Keratinocyte (primary cell): ENCODE data around the gene PLD5. TPM values are rescaled to one million over a fixed set of nuclear protein-coding genes. Genes with fewer than 3 reads are reported as not detected.
"Not testable (repeated sequence)": the region's sequence is repeated elsewhere in the genome, so short reads cannot be mapped to it uniquely, and the experiment has no call there.

ENCODE experiments used
- DNase-seq: peaks from one replicate; pipeline ENCODE4 v3.0.0-alpha.2; 2011; ENCODE audit warnings: low read depth, missing footprints, low spot score
- FAIRE-seq: peaks from 2 replicates; lab custom pipeline; 2011; peaks lifted over from hg19 to GRCh38; lab: Jason Lieb, UNC
- H2AFZ ChIP-seq: 2 replicates; pipeline ENCODE4 v1.6.0; 2012; ENCODE audit warnings: low read length, control low read depth, inconsistent platforms; ENCODE audit not compliant: control insufficient read depth
- H3K27ac ChIP-seq: 2 replicates; pipeline ENCODE4 v1.5.1; 2011; ENCODE audit warnings: low read length; ENCODE audit not compliant: control insufficient read depth, insufficient read depth
- H3K27me3 ChIP-seq: 3 replicates; pipeline ENCODE4 v1.6.0; 2011; ENCODE audit warnings: low read length; ENCODE audit not compliant: control insufficient read depth, insufficient read depth; ENCODE audit errors: extremely low read depth
- H3K36me3 ChIP-seq, 2 experiments: 2 replicates in 1 of 2; 3 replicates in 1 of 2; pipeline ENCODE4 v1.5.1; 2011; ENCODE audit warnings: low read length in 2 of 2, mild to moderate bottlenecking in 1 of 2; ENCODE audit not compliant: control insufficient read depth in 2 of 2, insufficient read depth in 2 of 2; ENCODE audit errors: extremely low read depth in 1 of 2
- H3K4me1 ChIP-seq: 3 replicates; pipeline ENCODE4 v1.5.1; 2011; ENCODE audit warnings: low read length; ENCODE audit not compliant: control insufficient read depth, insufficient read depth; ENCODE audit errors: extremely low read depth
- H3K4me2 ChIP-seq: 3 replicates; pipeline ENCODE4 v1.6.0; 2011; ENCODE audit warnings: low read depth, low read length; ENCODE audit not compliant: control insufficient read depth, insufficient read depth; ENCODE audit errors: extremely low read depth
- H3K4me3 ChIP-seq, 3 experiments: fragments of 200-600 bp in 1 of 3; sonication (generic) in 1 of 3; 2 replicates in 2 of 3; 3 replicates in 1 of 3; pipeline ENCODE4 v1.5.1; 2011 to 2016; ENCODE audit warnings: low read length in 3 of 3, mild to moderate bottlenecking in 3 of 3, control low read depth in 2 of 3, inconsistent platforms in 1 of 3, low read depth in 1 of 3, mixed read lengths in 1 of 3, mixed run types in 1 of 3, moderate library complexity in 1 of 3; ENCODE audit not compliant: control insufficient read depth in 2 of 3, insufficient read depth in 2 of 3; ENCODE audit errors: extremely low read depth in 1 of 3
- H3K79me2 ChIP-seq: 2 replicates; pipeline ENCODE4 v1.6.0; 2012; ENCODE audit warnings: low read length; ENCODE audit not compliant: control insufficient read depth, insufficient read depth
- H3K9ac ChIP-seq: 3 replicates; pipeline ENCODE4 v1.6.0; 2011; ENCODE audit warnings: low read length; ENCODE audit not compliant: control insufficient read depth, insufficient read depth; ENCODE audit errors: extremely low read depth
- H3K9me1 ChIP-seq: 3 replicates; pipeline ENCODE4 v1.6.0; 2011; ENCODE audit warnings: low read length; ENCODE audit not compliant: control insufficient read depth, insufficient read depth; ENCODE audit errors: extremely low read depth
- H3K9me3 ChIP-seq: 2 replicates; pipeline ENCODE4 v1.5.1; 2012; ENCODE audit warnings: low read depth, low read length; ENCODE audit not compliant: control insufficient read depth
- H4K20me1 ChIP-seq: 3 replicates; pipeline ENCODE4 v1.6.0; 2011; ENCODE audit warnings: low read length; ENCODE audit not compliant: control insufficient read depth, insufficient read depth; ENCODE audit errors: extremely low read depth
- EZH2 ChIP-seq: IDR thresholded peaks from one replicate; pipeline ENCODE4 v1.6.1; 2012; ENCODE audit warnings: inconsistent platforms, mild to moderate bottlenecking, low read length, moderate library complexity
- dilution Hi-C: fragments of 300-500 bp; cut with MboI; formaldehyde crosslinking; loops from one replicate; pipeline ENCODE4 v1.7.0; 2020; ENCODE audit warnings: low sequenced_read_pairs; ENCODE audit not compliant: extremely low pct_ligation_motif_present
- polyA plus RNA-seq, 5 experiments: library from polyadenylated mRNA; depleted of rRNA in 3 of 5; stranded (reverse) in 3 of 5; stranded (forward) in 1 of 5; unstranded in 1 of 5; fragments of >200 nt; gene quantifications; 1 replicate in 1 of 5; 2 replicates in 3 of 5; 3 replicates in 1 of 5; pipeline versions ENCODE4 v1.2.1 to v1.2.3, GENCODE V29; 2011 to 2012; ENCODE audit warnings: missing spikeins in 2 of 5, low read depth in 1 of 5, low replicate concordance in 1 of 5
- TF ChIP-seq, protein P1 (sequence below), 3 experiments: IDR thresholded peaks in 1 of 3; conservative IDR thresholded peaks in 1 of 3; optimal IDR thresholded peaks in 1 of 3; 2 replicates in 2 of 3; 3 replicates in 1 of 3; pipeline versions ENCODE3 to v1.5.1; 2011; ENCODE audit warnings: low read length in 3 of 3, mild to moderate bottlenecking in 3 of 3, moderate library complexity in 2 of 3, control low read depth in 1 of 3, inconsistent platforms in 1 of 3; ENCODE audit not compliant: insufficient read depth in 2 of 3; ENCODE audit errors: extremely low read depth in 1 of 3

PLD5 gene
- polyA plus RNA-seq, 1 donor (not counting 4 experiments of a cell fraction or from before 2014, with no cell fraction given) = 7.2 TPM

DNA sequence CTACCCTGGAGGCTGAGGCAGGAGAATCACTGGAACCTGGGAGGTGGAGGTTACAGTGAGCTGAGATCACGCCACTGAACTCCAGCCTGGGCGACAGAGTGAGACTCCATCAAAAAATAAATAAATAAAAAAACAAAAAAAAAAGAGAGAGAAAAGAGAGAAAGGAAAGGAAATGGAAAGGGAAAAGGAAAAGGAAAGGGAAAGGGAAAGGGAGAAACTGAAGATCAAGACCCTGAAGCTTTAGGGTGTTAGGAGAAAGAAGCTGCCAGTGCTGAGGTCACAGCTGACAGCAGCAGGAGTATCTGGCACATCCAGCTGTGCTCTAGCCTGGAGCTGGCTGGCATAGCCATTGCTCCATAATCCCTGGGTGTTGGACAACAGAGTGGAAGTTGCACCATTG lies 257.5 kb downstream of the PLD5 start:
- H3K9ac ChIP-seq, H3K4me2 ChIP-seq, H3K9me3 ChIP-seq, H3K79me2 ChIP-seq, H3K36me3 ChIP-seq, H3K9me1 ChIP-seq, dilution Hi-C loops, H4K20me1 ChIP-seq, DNase-seq, H3K27ac ChIP-seq, H2AFZ ChIP-seq, H3K4me1 ChIP-seq, H3K4me3 ChIP-seq, H3K27me3 ChIP-seq, FAIRE-seq: not testable (repeated sequence)

DNA sequence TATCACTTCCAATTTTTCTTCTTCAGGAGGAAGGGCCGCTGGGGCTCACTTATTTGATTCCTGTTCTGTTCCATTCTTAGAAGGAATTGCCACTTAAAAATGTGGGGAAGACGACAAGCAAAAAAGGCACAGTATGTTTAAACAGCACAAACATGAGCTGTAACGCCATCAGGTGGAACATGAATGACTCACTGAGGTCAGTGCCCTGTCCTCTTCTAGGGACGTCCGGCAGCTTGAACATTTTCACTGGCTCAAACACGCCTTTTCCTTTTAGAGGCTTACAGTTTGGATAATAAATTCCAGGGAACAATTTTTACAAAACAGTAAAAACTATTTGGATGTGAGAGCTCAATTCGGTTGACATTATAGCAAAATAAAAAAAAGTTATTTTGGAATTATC lies 260.1 kb downstream of the PLD5 start:
- H3K4me3 ChIP-seq, DNase-seq, H3K9me3 ChIP-seq, H3K4me2 ChIP-seq, dilution Hi-C loops, H3K9me1 ChIP-seq, FAIRE-seq, H3K4me1 ChIP-seq, H3K9ac ChIP-seq, H3K27me3 ChIP-seq, H3K79me2 ChIP-seq, H2AFZ ChIP-seq, H3K27ac ChIP-seq, H3K36me3 ChIP-seq, H4K20me1 ChIP-seq: not testable (repeated sequence)

DNA sequence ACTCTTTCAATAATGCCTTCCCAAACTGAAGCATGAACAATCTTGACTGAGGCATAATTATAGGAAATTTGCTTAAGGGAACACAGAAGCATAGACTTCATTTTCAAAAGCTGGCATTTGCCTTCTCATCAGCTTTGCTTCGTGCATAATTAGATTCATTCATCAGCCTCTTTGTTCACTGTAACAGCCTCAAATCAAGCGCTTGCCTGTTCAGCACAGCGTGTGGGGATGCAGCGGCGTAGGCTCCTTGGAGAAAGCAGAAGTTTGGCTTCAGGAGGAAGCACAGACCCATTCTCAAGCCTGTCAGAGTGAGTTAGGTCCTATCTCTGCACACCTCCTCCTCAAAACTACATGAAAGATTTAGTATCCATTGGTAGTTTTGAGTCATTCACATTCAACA lies 279.2 kb downstream of the PLD5 start:
- Histone ChIP-seq H3K4me3 (no peak overlapping the region), H3K36me3 (peaks cover 0 to 3% of the 10 kb centered on the region in 2 experiments), H3K27me3 (no peaks in the 10 kb centered on the region), H3K9me1 (no peaks in the 10 kb centered on the region), H3K4me1 (no peaks in the 10 kb centered on the region), H3K79me2 (no peaks in the 10 kb centered on the region), H3K27ac (no peak overlapping the region), H4K20me1 (no peaks in the 10 kb centered on the region), H3K4me2 (no peak overlapping the region), H2AFZ (no peak overlapping the region), H3K9me3 (no peaks in the 10 kb centered on the region), H3K9ac (no peak overlapping the region)
- DNase-seq (no peak), FAIRE-seq (no peak)
- dilution Hi-C loops = no loop called here
- no peak for TF ChIP-seq EZH2
- TF ChIP-seq, protein P1, sequence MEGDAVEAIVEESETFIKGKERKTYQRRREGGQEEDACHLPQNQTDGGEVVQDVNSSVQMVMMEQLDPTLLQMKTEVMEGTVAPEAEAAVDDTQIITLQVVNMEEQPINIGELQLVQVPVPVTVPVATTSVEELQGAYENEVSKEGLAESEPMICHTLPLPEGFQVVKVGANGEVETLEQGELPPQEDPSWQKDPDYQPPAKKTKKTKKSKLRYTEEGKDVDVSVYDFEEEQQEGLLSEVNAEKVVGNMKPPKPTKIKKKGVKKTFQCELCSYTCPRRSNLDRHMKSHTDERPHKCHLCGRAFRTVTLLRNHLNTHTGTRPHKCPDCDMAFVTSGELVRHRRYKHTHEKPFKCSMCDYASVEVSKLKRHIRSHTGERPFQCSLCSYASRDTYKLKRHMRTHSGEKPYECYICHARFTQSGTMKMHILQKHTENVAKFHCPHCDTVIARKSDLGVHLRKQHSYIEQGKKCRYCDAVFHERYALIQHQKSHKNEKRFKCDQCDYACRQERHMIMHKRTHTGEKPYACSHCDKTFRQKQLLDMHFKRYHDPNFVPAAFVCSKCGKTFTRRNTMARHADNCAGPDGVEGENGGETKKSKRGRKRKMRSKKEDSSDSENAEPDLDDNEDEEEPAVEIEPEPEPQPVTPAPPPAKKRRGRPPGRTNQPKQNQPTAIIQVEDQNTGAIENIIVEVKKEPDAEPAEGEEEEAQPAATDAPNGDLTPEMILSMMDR (optimal IDR thresholded peaks at IDR 0.05 in 1 of 3, IDR thresholded peaks at IDR 0.05 in 1 of 3, conservative IDR thresholded peaks at IDR 0.05 in 1 of 3; ENCODE audit: extremely low read depth in 1 of 3, insufficient read depth in 2 of 3, low read length in 3 of 3) = no peak
